GM23338 (cell line): ENCODE measurements around the gene GDE1. TPM values are rescaled to one million over a fixed set of nuclear protein-coding genes. Genes with fewer than 3 reads are reported as not detected.
A peak's percentile ranks its signal among the peaks of the same experiment; 100 is the strongest.

Experiments
- ATAC-seq: fragments of 200-7000 bp; cut with Tn5 transposase; 3 replicates; pipeline ENCODE4 v1.9.1; 2020
- DNase-seq: peaks from one replicate; pipeline ENCODE4 v3.0.0-alpha.2; 2015; ENCODE audit warnings: low spot score
- H2AFZ ChIP-seq: fragments of 200-600 bp; sonication (generic); 2 replicates; pipeline ENCODE4 v1.8.0; 2016; ENCODE audit warnings: antibody characterized with exemption, mild to moderate bottlenecking, moderate library complexity
- H3F3A ChIP-seq: fragments of 200-600 bp; sonication (generic); replicated peaks from 2 replicates; pipeline ENCODE4 v1.8.0; 2017; ENCODE audit warnings: antibody characterized with exemption, mixed run types, low read depth
- H3K27ac ChIP-seq: fragments of 200-600 bp; sonication (generic); 2 replicates; pipeline ENCODE4 v1.6.1; 2016; ENCODE audit warnings: low read depth
- H3K27me3 ChIP-seq: fragments of 200-600 bp; sonication (generic); 2 replicates; pipeline ENCODE4 v1.8.0; 2016; ENCODE audit warnings: mild to moderate bottlenecking, mixed run types, moderate library complexity; ENCODE audit not compliant: insufficient read depth
- H3K36me3 ChIP-seq: fragments of 200-600 bp; sonication (generic); 2 replicates; pipeline ENCODE4 v1.8.0; 2016; ENCODE audit warnings: mild to moderate bottlenecking; ENCODE audit not compliant: insufficient read depth
- H3K4me1 ChIP-seq: fragments of 200-600 bp; sonication (generic); 2 replicates; pipeline ENCODE4 v1.8.0; 2016; ENCODE audit warnings: mild to moderate bottlenecking, moderate library complexity; ENCODE audit not compliant: insufficient read depth
- H3K4me2 ChIP-seq: fragments of 200-600 bp; sonication (generic); 2 replicates; pipeline ENCODE4 v1.7.1; 2017; ENCODE audit warnings: mixed run types
- H3K4me3 ChIP-seq: fragments of 200-600 bp; sonication (generic); 2 replicates; pipeline ENCODE4 v1.6.1; 2016; ENCODE audit warnings: mixed run types
- H3K79me2 ChIP-seq: fragments of 200-600 bp; sonication (generic); replicated peaks from 2 replicates; pipeline ENCODE4 v1.8.0; 2017; ENCODE audit warnings: mild to moderate bottlenecking; ENCODE audit not compliant: insufficient read depth
- H3K9me2 ChIP-seq: fragments of 200-600 bp; sonication (generic); 2 replicates; pipeline ENCODE4 v1.8.0; 2017; ENCODE audit not compliant: insufficient read depth
- H4K20me1 ChIP-seq: fragments of 200-600 bp; sonication (generic); replicated peaks from 2 replicates; pipeline ENCODE4 v1.8.0; 2017; ENCODE audit warnings: mild to moderate bottlenecking; ENCODE audit not compliant: insufficient read depth
- H3K27ac Mint-ChIP-seq: 2 replicates; pipeline ENCODE4 v1.8.0; 2020; ENCODE audit warnings: inconsistent platforms, mild to moderate bottlenecking, moderate library complexity, mixed read lengths
- H3K27me3 Mint-ChIP-seq: 3 replicates; pipeline ENCODE4 v1.8.0; 2022; ENCODE audit warnings: low read depth, mild to moderate bottlenecking, moderate library complexity, mixed read lengths, inconsistent platforms; ENCODE audit not compliant: insufficient read depth, poor library complexity
- H3K36me3 Mint-ChIP-seq: 3 replicates; pipeline ENCODE4 v1.8.0; 2021; ENCODE audit warnings: low read depth, mild to moderate bottlenecking, inconsistent platforms, moderate library complexity, mixed read lengths
- H3K4me1 Mint-ChIP-seq: 3 replicates; pipeline ENCODE4 v1.8.0; 2020; ENCODE audit warnings: mild to moderate bottlenecking, inconsistent platforms, mixed read lengths
- H3K4me3 Mint-ChIP-seq: 3 replicates; pipeline ENCODE4 v1.8.0; 2021; ENCODE audit warnings: moderate library complexity, mild to moderate bottlenecking, inconsistent platforms, mixed read lengths
- H3K9me3 Mint-ChIP-seq: 3 replicates; pipeline ENCODE4 v1.8.0; 2020; ENCODE audit warnings: moderate library complexity, mild to moderate bottlenecking, inconsistent platforms, mixed read lengths
- CREB1 ChIP-seq: fragments of 250-450 bp; sonication (Bioruptor Pico); IDR thresholded peaks from 2 replicates; pipeline ENCODE4 v1.5.0; 2020; ENCODE audit warnings: low read depth, mild to moderate bottlenecking, moderate library complexity
- JUNB ChIP-seq: IDR thresholded peaks from one replicate; pipeline ENCODE4 v1.6.1; 2016; ENCODE audit warnings: antibody characterized with exemption; ENCODE audit not compliant: unreplicated experiment
- NANOG ChIP-seq: IDR thresholded peaks from 2 replicates; pipeline ENCODE4 v1.6.1; 2016; ENCODE audit warnings: antibody characterized with exemption, borderline replicate concordance
- POLR2AphosphoS5 ChIP-seq: IDR thresholded peaks from 2 replicates; pipeline ENCODE4 v1.6.1; 2016; ENCODE audit warnings: antibody characterized with exemption, low read depth
- REST ChIP-seq: IDR thresholded peaks from one replicate; pipeline ENCODE4 v1.6.1; 2018; ENCODE audit warnings: antibody characterized with exemption; ENCODE audit not compliant: unreplicated experiment
- ZNF331 ChIP-seq: fragments of 250-450 bp; sonication (Bioruptor Pico); IDR thresholded peaks from 2 replicates; pipeline ENCODE4 v1.5.0; 2020; ENCODE audit warnings: low read depth, mild to moderate bottlenecking, moderate library complexity
- polyA plus RNA-seq: library from polyadenylated mRNA; unstranded; fragments of >200 nt; fragmentation: Nextera tagmentation; extraction: Ambion mirVana; gene quantifications from 2 replicates; pipeline ENCODE4 v1.2.1, GENCODE V29; 2016
- total RNA-seq: library from RNA; depleted of rRNA; stranded (reverse); fragments of >200 nt; shearing (Covaris generic); gene quantifications from 2 replicates; pipeline ENCODE4 v1.2.3, GENCODE V29; 2014
- TF ChIP-seq, protein P1 (sequence below): fragments of 250-450 bp; sonication (Bioruptor Pico); IDR thresholded peaks from 2 replicates; pipeline ENCODE4 v1.5.0; 2020; ENCODE audit warnings: mild to moderate bottlenecking, moderate library complexity

Gene GDE1
- total and polyA plus RNA-seq, 2 experiments from 2014 or later = 30.0 to 69.3 TPM

DNA sequence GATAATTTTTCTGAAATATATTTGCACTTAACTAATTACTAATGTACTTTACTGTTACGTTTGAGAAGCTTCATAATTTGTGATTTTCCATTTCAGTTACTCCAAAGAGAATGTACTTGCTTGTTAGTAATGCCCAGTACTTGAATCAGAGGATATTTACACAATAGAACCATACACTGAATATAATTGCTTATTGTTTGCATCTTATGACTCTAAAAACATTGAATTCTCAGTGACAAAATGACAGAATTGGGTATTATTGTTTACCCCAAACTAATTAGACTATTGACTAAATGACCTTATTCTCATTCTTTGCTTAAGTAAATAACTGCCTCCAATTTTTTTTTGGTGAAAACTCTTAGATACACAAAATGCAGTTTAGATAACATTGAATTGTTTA lies 10.7 kb upstream of the GDE1 start:
- 0 out of 2 replicates have a peak, but pooled peaks cover 6% of the 10 kb centered on the region for H3K4me1 ChIP-seq
- TF ChIP-seq REST = no peak
- DNase-seq (no peak), ATAC-seq (no peak)
- no peaks in the 10 kb centered on the region for H4K20me1 ChIP-seq
- H3K27me3 ChIP-seq = no peaks in the 10 kb centered on the region
- peak overlapping the region; percentile 27; the same call in 1 of the 2 replicates for H3K27ac ChIP-seq
- H3F3A ChIP-seq = no peaks in the 10 kb centered on the region
- no peak overlapping the region for H2AFZ ChIP-seq
- no peak overlapping the region for H3K27ac Mint-ChIP-seq
- peaks cover 8% of the 10 kb centered on the region; the same call in 1 of the 2 replicates for H3K36me3 ChIP-seq
- H3K4me3 ChIP-seq = no peak overlapping the region
- H3K4me2 ChIP-seq = no peak overlapping the region
- H3K9me3 Mint-ChIP-seq = no peaks in the 10 kb centered on the region
- H3K36me3 Mint-ChIP-seq = peaks cover 37% of the 10 kb centered on the region; the same call in 2 of the 3 replicates
- H3K9me2 ChIP-seq = no peaks in the 10 kb centered on the region
- H3K4me1 Mint-ChIP-seq = peaks cover 10% of the 10 kb centered on the region
- no peaks in the 10 kb centered on the region for H3K79me2 ChIP-seq
- H3K27me3 Mint-ChIP-seq = no peaks in the 10 kb centered on the region
- H3K4me3 Mint-ChIP-seq = no peak overlapping the region

GRCh38 chr16:19528666-19529065 lies 6.8 kb upstream of the GDE1 start:
- Histone ChIP-seq H3K9me2 (no peaks in the 10 kb centered on the region), H3K4me3 (no peak overlapping the region), H3K27me3 (no peaks in the 10 kb centered on the region), H3K4me1 (peaks cover 15% of the 10 kb centered on the region), H3K79me2 (peaks cover 24% of the 10 kb centered on the region), H3K27ac (no peak overlapping the region), H4K20me1 (no peaks in the 10 kb centered on the region), H3F3A (no peaks in the 10 kb centered on the region), H3K36me3 (peaks cover 7% of the 10 kb centered on the region; the same call in 1 of the 2 replicates), H3K4me2 (no peak overlapping the region), H2AFZ (no peak overlapping the region)
- DNase-seq (no peak), ATAC-seq (no peak)
- H3K27ac Mint-ChIP-seq = no peak overlapping the region
- no peak overlapping the region for H3K4me3 Mint-ChIP-seq
- peaks cover 20% of the 10 kb centered on the region; the same call in 2 of the 3 replicates for H3K36me3 Mint-ChIP-seq
- peaks cover 3% of the 10 kb centered on the region for H3K27me3 Mint-ChIP-seq
- H3K4me1 Mint-ChIP-seq = peaks cover 16% of the 10 kb centered on the region
- TF ChIP-seq ZNF331 (no peak), JUNB (no peak), CREB1 (CRISPR knock-in tag) (no peak), POLR2AphosphoS5 (no peak)
- no peaks in the 10 kb centered on the region for H3K9me3 Mint-ChIP-seq

- H3K9me3 Mint-ChIP-seq = no peaks in the 10 kb centered on the region
- no peak for ATAC-seq
- Histone ChIP-seq H3K4me2 (no peak overlapping the region), H3K27me3 (no peaks in the 10 kb centered on the region), H3K4me3 (no peak overlapping the region), H3K79me2 (peaks cover 24% of the 10 kb centered on the region), H3K4me1 (peaks cover 21% of the 10 kb centered on the region), H3K9me2 (no peaks in the 10 kb centered on the region), H3F3A (no peaks in the 10 kb centered on the region), H3K36me3 (peaks cover 7% of the 10 kb centered on the region; the same call in 1 of the 2 replicates), H3K27ac (no peak overlapping the region), H2AFZ (no peak overlapping the region), H4K20me1 (no peaks in the 10 kb centered on the region)
- H3K4me3 Mint-ChIP-seq = no peak overlapping the region
- H3K36me3 Mint-ChIP-seq = peaks cover 16% of the 10 kb centered on the region; the same call in 2 of the 3 replicates
- H3K4me1 Mint-ChIP-seq = peaks cover 18% of the 10 kb centered on the region
- H3K27me3 Mint-ChIP-seq = peaks cover 3% of the 10 kb centered on the region
- no peak overlapping the region for H3K27ac Mint-ChIP-seq
- DNase-seq = no peak
- TF ChIP-seq NANOG (no peak), JUNB (no peak)
- TF ChIP-seq, protein P1, sequence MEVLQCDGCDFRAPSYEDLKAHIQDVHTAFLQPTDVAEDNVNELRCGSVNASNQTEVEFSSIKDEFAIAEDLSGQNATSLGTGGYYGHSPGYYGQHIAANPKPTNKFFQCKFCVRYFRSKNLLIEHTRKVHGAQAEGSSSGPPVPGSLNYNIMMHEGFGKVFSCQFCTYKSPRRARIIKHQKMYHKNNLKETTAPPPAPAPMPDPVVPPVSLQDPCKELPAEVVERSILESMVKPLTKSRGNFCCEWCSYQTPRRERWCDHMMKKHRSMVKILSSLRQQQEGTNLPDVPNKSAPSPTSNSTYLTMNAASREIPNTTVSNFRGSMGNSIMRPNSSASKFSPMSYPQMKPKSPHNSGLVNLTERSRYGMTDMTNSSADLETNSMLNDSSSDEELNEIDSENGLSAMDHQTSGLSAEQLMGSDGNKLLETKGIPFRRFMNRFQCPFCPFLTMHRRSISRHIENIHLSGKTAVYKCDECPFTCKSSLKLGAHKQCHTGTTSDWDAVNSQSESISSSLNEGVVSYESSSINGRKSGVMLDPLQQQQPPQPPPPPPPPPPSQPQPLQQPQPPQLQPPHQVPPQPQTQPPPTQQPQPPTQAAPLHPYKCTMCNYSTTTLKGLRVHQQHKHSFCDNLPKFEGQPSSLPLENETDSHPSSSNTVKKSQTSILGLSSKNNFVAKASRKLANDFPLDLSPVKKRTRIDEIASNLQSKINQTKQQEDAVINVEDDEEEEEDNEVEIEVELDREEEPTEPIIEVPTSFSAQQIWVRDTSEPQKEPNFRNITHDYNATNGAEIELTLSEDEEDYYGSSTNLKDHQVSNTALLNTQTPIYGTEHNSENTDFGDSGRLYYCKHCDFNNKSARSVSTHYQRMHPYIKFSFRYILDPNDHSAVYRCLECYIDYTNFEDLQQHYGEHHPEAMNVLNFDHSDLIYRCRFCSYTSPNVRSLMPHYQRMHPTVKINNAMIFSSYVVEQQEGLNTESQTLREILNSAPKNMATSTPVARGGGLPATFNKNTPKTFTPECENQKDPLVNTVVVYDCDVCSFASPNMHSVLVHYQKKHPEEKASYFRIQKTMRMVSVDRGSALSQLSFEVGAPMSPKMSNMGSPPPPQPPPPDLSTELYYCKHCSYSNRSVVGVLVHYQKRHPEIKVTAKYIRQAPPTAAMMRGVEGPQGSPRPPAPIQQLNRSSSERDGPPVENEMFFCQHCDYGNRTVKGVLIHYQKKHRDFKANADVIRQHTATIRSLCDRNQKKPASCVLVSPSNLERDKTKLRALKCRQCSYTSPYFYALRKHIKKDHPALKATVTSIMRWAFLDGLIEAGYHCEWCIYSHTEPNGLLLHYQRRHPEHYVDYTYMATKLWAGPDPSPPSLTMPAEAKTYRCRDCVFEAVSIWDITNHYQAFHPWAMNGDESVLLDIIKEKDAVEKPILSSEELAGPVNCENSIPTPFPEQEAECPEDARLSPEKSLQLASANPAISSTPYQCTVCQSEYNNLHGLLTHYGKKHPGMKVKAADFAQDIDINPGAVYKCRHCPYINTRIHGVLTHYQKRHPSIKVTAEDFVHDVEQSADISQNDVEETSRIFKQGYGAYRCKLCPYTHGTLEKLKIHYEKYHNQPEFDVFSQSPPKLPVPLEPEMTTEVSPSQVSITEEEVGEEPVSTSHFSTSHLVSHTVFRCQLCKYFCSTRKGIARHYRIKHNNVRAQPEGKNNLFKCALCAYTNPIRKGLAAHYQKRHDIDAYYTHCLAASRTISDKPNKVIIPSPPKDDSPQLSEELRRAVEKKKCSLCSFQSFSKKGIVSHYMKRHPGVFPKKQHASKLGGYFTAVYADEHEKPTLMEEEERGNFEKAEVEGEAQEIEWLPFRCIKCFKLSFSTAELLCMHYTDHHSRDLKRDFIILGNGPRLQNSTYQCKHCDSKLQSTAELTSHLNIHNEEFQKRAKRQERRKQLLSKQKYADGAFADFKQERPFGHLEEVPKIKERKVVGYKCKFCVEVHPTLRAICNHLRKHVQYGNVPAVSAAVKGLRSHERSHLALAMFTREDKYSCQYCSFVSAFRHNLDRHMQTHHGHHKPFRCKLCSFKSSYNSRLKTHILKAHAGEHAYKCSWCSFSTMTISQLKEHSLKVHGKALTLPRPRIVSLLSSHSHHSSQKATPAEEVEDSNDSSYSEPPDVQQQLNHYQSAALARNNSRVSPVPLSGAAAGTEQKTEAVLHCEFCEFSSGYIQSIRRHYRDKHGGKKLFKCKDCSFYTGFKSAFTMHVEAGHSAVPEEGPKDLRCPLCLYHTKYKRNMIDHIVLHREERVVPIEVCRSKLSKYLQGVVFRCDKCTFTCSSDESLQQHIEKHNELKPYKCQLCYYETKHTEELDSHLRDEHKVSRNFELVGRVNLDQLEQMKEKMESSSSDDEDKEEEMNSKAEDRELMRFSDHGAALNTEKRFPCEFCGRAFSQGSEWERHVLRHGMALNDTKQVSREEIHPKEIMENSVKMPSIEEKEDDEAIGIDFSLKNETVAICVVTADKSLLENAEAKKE (CRISPR knock-in tag) = no peak
Observed at GRCh38 chr16:19527161-19527560, 5.3 kb upstream of the GDE1 start.
